Gastroesophageal sphincter (tissue), 3 donors: ENCODE data around the gene PCMTD2.

Experiments
- CTCF ChIP-seq, 4 experiments: fragments of 200-600 bp in 2 of 4; fragments of 450-650 bp in 2 of 4; sonication (generic) in 1 of 4; IDR thresholded peaks; one replicate each; pipeline ENCODE4 v1.5.1; 2017 to 2019; ENCODE audit warnings: antibody characterized with exemption in 4 of 4, mild to moderate bottlenecking in 2 of 4, moderate library complexity in 2 of 4
- EP300 ChIP-seq: sonication (generic); formaldehyde crosslinking; IDR thresholded peaks from one replicate; pipeline ENCODE4 v1.6.1; 2017; ENCODE audit warnings: antibody characterized with exemption, mild to moderate bottlenecking
- POLR2A ChIP-seq, 2 donors: fragments of 450-650 bp; IDR thresholded peaks; one replicate each; pipeline ENCODE4 v1.6.1; 2017; ENCODE audit warnings: antibody characterized with exemption in 2 of 2, mild to moderate bottlenecking in 2 of 2, moderate library complexity in 1 of 2

DNA sequence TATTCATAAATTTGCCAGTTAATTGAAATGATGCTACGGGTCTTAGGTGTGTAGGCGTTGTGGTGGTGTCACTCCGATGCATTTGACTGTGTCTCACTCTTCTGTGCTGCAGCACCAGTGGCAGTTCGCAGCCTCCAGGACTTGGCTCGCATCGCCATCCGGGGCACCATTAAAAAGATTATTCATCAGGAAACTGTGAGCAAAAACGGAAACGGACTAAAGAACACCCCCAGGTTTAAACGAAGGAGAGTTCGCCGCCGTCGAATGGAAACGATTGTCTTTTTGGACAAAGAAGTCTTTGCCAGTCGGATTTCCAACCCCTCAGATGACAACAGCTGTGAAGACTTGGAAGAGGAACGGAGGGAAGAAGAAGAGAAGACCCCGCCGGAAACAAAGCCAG, 17.6 kb downstream of the PCMTD2 start:
- TF ChIP-seq POLR2A (IDR thresholded peaks at IDR 0.05) (no peak), CTCF (IDR thresholded peaks at IDR 0.05) (no peak), EP300 (no peak)
